GM19099 (cell line): Measurements from ENCODE around the gene PSRC1.

Experiments used
- POLR2A ChIP-seq: IDR thresholded peaks from 3 replicates; pipeline ENCODE4 v1.6.1; 2011; ENCODE audit warnings: low read depth; ENCODE audit not compliant: insufficient read length; ENCODE audit errors: extremely low read depth

PSRC1 gene

GRCh38 chr1:109239409-109240068 is 43.4 kb downstream of the PSRC1 start:
- TF ChIP-seq POLR2A, result no peak

GRCh38 chr1:109239047-109239408 is 43.9 kb downstream of the PSRC1 start:
- no peak for TF ChIP-seq POLR2A

GRCh38 chr1:109238382-109238781 is 44.6 kb downstream of the PSRC1 start:
- TF ChIP-seq POLR2A, result no peak

- no peak for TF ChIP-seq POLR2A
Observed at GRCh38 chr1:109237512-109237911, 45.4 kb downstream of the PSRC1 start.

GRCh38 chr1:109235137-109235536 is 47.8 kb downstream of the PSRC1 start:
- TF ChIP-seq POLR2A, result no peak

- no peak for TF ChIP-seq POLR2A
Observed at GRCh38 chr1:109231066-109231465, 51.9 kb downstream of the PSRC1 start.
